ENCODE data around the gene SCTR. TPM values are rescaled to one million over a fixed set of nuclear protein-coding genes. Genes with fewer than 3 reads are reported as not detected.

Gene SCTR
- total and polyA plus RNA-seq, 2 of the 13 experiments (the other 11 are each of a cell fraction or from before 2014, with no cell fraction given) = not detected

GRCh38 chr2:119431155-119431975 is 92.9 kb downstream of the SCTR start, which contains the start of gene TMEM37 (continued):
- TF ChIP-seq ZNF556 (CRISPR knock-in tag; IDR thresholded peaks at IDR 0.05; ENCODE audit: borderline replicate concordance) = peak; percentile 97
- TF ChIP-seq KAT7 (CRISPR knock-in tag; IDR thresholded peaks at IDR 0.05; ENCODE audit: borderline replicate concordance) = peak; percentile 68
- TF ChIP-seq ZNF546 (CRISPR knock-in tag; conservative IDR thresholded peaks at IDR 0.05) = no peak; the same call in 1 of the 2 replicates
- TF ChIP-seq, protein P1, sequence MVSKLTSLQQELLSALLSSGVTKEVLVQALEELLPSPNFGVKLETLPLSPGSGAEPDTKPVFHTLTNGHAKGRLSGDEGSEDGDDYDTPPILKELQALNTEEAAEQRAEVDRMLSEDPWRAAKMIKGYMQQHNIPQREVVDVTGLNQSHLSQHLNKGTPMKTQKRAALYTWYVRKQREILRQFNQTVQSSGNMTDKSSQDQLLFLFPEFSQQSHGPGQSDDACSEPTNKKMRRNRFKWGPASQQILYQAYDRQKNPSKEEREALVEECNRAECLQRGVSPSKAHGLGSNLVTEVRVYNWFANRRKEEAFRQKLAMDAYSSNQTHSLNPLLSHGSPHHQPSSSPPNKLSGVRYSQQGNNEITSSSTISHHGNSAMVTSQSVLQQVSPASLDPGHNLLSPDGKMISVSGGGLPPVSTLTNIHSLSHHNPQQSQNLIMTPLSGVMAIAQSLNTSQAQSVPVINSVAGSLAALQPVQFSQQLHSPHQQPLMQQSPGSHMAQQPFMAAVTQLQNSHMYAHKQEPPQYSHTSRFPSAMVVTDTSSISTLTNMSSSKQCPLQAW (CRISPR knock-in tag; IDR thresholded peaks at IDR 0.05) = peak; percentile 92; the same call in 1 of the 2 replicates
- TF ChIP-seq SRF (IDR thresholded peaks at IDR 0.05; ENCODE audit: low read depth, low read length) = no peak
- TF ChIP-seq FOXC1 (CRISPR knock-in tag; IDR thresholded peaks at IDR 0.05; ENCODE audit: borderline replicate concordance) = no peak; the same call in 1 of the 2 replicates
- TF ChIP-seq ZNF597 (CRISPR knock-in tag; IDR thresholded peaks at IDR 0.05) = no peak
- TF ChIP-seq ZNF292 (CRISPR knock-in tag; IDR thresholded peaks at IDR 0.05; ENCODE audit: borderline replicate concordance, low read depth) = peak; percentile 92
- TF ChIP-seq ZNF235 (CRISPR knock-in tag; IDR thresholded peaks at IDR 0.05; ENCODE audit: borderline replicate concordance) = peak; percentile 90; the same call in 1 of the 2 replicates
- no peak; the same call in 1 of the 2 replicates for TF ChIP-seq ZNF839 (CRISPR knock-in tag; IDR thresholded peaks at IDR 0.05; ENCODE audit: borderline replicate concordance)
- TF ChIP-seq ZNF724P (CRISPR knock-in tag; IDR thresholded peaks at IDR 0.05; ENCODE audit: borderline replicate concordance) = no peak
- TF ChIP-seq SMYD3 (CRISPR knock-in tag; IDR thresholded peaks at IDR 0.05) = no peak
- TF ChIP-seq FOXJ3 (CRISPR knock-in tag; IDR thresholded peaks at IDR 0.05; ENCODE audit: borderline replicate concordance) = peak; percentile 43; the same call in 1 of the 2 replicates
- TF ChIP-seq GZF1 (CRISPR knock-in tag; IDR thresholded peaks at IDR 0.05) = peak; percentile 92
- no peak for TF ChIP-seq ZBTB49 (CRISPR knock-in tag; IDR thresholded peaks at IDR 0.05; ENCODE audit: borderline replicate concordance)
- TF ChIP-seq, protein P2, sequence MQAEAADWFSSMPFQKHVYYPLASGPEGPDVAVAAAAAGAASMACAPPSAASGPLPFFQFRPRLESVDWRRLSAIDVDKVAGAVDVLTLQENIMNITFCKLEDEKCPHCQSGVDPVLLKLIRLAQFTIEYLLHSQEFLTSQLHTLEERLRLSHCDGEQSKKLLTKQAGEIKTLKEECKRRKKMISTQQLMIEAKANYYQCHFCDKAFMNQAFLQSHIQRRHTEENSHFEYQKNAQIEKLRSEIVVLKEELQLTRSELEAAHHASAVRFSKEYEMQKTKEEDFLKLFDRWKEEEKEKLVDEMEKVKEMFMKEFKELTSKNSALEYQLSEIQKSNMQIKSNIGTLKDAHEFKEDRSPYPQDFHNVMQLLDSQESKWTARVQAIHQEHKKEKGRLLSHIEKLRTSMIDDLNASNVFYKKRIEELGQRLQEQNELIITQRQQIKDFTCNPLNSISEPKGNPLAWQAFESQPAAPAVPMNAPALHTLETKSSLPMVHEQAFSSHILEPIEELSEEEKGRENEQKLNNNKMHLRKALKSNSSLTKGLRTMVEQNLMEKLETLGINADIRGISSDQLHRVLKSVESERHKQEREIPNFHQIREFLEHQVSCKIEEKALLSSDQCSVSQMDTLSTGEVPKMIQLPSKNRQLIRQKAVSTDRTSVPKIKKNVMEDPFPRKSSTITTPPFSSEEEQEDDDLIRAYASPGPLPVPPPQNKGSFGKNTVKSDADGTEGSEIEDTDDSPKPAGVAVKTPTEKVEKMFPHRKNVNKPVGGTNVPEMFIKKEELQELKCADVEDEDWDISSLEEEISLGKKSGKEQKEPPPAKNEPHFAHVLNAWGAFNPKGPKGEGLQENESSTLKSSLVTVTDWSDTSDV (CRISPR knock-in tag; IDR thresholded peaks at IDR 0.05) = no peak
- peak; percentile 55; the same call in 1 of the 2 replicates for TF ChIP-seq WIZ (CRISPR knock-in tag; IDR thresholded peaks at IDR 0.05)
- TF ChIP-seq ZBTB3 (CRISPR knock-in tag; IDR thresholded peaks at IDR 0.05; ENCODE audit: borderline replicate concordance, low read depth) = peak; percentile 53; the same call in 1 of the 2 replicates
- no peak; the same call in none of the 2 replicates for TF ChIP-seq ZNF430 (CRISPR knock-in tag; IDR thresholded peaks at IDR 0.05)
- TF ChIP-seq ESRRA (CRISPR knock-in tag; IDR thresholded peaks at IDR 0.05; ENCODE audit: low read depth) = peak; percentile 86
